DMS153 treated with DMSO at 0.1 percent for 48 hours (cell line): ENCODE data around the gene TCHP.

ENCODE experiments used
- DNase-seq: peaks from one replicate; lab custom pipeline; 2025; ENCODE audit not compliant: unreplicated experiment; lab: John Stamatoyannopoulos, UW

TCHP gene

GRCh38 chr12:109961201-109961600 lies 61.1 kb downstream of the TCHP start:
- no peak for DNase-seq

DNA sequence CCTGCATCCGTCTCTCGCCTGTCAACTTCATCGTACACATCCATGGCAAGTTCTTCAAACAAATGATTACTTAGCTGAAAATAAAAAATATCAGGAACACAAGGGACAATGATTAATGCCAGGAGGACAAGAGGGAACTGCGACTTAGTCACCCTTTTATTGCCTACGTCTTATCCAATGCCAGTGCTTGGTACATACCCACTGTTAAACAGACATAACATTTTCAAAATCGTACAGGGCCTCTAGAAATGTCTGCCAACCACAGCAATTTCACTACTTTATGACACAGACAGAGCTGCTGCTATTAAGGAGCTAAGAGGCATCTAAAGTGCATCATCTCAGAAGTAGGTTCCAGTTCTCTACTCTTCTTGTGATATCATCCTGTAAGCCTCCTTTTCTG lies 61.5 kb downstream of the TCHP start:
- no peak for DNase-seq

DNA sequence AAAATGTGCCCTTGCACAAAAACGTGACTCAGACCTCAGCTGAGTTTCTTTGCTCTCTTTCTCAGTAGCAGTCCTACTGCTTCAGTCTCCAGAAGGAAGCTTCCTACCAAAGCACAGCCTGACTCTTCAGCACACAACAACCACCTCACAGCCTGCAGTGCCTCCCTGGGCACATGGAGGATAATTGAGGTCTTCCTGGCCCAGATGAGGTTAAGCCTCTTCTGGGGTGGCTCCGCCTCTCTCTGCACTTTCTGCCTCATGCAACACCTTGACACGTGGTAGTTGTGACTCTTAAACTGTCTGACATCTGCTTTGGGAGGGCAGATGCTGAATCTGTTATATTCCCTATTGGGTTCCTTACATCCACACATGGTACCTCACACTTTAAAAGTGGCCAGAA lies 62.3 kb downstream of the TCHP start:
- DNase-seq, result no peak

- no peak for DNase-seq
Observed at GRCh38 chr12:109963330-109963729, 63.3 kb downstream of the TCHP start.

- no peak for DNase-seq
Observed at GRCh38 chr12:109963743-109964429, 63.8 kb downstream of the TCHP start.

DNA sequence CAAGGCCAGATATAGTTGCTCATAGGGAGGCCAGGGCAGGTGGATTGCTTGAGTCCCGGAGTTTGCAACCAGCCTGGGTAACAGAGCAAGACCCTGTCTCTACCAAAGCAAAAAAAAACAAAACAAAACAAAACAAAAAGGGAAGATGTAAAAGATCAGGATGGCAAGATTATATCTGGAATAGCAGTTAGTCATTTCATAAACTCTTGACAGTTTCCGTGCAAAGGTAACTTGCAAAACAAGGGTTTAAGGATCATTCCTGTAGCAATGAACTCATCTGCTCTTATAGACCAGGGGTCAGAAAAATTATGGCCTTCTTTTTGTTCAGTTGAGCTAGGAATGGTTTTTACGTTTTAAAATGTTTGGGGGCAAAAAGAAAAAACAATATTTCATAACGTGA lies 66.5 kb downstream of the TCHP start:
- DNase-seq, result no peak

GRCh38 chr12:109967383-109968031 lies 67.4 kb downstream of the TCHP start:
- no peak for DNase-seq
